ENCODE measurements around the gene LIFR.

GRCh38 chr5:38465061-38465460 is 91.4 kb downstream of the LIFR start:
- TF ChIP-seq, protein P1, sequence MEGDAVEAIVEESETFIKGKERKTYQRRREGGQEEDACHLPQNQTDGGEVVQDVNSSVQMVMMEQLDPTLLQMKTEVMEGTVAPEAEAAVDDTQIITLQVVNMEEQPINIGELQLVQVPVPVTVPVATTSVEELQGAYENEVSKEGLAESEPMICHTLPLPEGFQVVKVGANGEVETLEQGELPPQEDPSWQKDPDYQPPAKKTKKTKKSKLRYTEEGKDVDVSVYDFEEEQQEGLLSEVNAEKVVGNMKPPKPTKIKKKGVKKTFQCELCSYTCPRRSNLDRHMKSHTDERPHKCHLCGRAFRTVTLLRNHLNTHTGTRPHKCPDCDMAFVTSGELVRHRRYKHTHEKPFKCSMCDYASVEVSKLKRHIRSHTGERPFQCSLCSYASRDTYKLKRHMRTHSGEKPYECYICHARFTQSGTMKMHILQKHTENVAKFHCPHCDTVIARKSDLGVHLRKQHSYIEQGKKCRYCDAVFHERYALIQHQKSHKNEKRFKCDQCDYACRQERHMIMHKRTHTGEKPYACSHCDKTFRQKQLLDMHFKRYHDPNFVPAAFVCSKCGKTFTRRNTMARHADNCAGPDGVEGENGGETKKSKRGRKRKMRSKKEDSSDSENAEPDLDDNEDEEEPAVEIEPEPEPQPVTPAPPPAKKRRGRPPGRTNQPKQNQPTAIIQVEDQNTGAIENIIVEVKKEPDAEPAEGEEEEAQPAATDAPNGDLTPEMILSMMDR (IDR thresholded peaks at IDR 0.05), result no peak
- TF ChIP-seq, protein P2, sequence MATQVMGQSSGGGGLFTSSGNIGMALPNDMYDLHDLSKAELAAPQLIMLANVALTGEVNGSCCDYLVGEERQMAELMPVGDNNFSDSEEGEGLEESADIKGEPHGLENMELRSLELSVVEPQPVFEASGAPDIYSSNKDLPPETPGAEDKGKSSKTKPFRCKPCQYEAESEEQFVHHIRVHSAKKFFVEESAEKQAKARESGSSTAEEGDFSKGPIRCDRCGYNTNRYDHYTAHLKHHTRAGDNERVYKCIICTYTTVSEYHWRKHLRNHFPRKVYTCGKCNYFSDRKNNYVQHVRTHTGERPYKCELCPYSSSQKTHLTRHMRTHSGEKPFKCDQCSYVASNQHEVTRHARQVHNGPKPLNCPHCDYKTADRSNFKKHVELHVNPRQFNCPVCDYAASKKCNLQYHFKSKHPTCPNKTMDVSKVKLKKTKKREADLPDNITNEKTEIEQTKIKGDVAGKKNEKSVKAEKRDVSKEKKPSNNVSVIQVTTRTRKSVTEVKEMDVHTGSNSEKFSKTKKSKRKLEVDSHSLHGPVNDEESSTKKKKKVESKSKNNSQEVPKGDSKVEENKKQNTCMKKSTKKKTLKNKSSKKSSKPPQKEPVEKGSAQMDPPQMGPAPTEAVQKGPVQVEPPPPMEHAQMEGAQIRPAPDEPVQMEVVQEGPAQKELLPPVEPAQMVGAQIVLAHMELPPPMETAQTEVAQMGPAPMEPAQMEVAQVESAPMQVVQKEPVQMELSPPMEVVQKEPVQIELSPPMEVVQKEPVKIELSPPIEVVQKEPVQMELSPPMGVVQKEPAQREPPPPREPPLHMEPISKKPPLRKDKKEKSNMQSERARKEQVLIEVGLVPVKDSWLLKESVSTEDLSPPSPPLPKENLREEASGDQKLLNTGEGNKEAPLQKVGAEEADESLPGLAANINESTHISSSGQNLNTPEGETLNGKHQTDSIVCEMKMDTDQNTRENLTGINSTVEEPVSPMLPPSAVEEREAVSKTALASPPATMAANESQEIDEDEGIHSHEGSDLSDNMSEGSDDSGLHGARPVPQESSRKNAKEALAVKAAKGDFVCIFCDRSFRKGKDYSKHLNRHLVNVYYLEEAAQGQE (IDR thresholded peaks at IDR 0.05; ENCODE audit: insufficient read depth in 1 of 2, low read depth in 2 of 2, low read length in 1 of 2), result no peak
- no peak for TF ChIP-seq POLR2AphosphoS5 (IDR thresholded peaks at IDR 0.05; ENCODE audit: low read depth, low read length)
